ENCODE results near the gene EMP3. TPM values are rescaled to one million over a fixed set of nuclear protein-coding genes. Genes with fewer than 3 reads are reported as not detected.

Gene EMP3
- total and polyA plus RNA-seq, 7 donors = 8.9 to 15.2 (median 13.7) TPM

DNA sequence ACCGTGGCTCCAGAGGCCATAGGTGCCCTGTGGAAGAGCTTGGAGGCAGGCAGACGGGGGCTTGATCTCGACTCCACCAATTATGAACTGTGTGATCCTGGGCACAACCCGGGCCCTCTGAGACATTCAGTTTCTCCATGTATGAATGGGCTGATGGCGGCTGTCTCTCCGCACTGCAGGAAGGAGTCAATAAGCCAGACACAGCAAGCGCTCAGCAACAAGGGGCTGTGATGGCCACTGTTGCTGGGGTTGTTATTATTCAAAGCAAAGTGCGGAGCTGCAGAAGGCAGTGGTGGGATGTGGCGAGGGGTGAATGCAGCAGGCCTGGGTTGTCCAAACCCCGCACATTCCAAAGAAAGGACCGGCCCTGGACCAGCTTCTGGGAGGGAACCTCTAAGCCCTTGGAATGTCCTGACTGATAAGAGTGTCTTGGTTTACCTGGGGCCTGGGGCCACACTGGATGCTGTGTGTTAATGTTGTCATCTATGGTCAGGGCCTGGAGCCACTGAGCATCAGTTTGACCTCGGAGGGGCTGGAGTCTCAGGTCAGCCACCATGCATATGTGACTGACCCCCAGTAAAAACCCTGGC is 30.1 kb downstream of the EMP3 start:
- TF ChIP-seq, protein P1, sequence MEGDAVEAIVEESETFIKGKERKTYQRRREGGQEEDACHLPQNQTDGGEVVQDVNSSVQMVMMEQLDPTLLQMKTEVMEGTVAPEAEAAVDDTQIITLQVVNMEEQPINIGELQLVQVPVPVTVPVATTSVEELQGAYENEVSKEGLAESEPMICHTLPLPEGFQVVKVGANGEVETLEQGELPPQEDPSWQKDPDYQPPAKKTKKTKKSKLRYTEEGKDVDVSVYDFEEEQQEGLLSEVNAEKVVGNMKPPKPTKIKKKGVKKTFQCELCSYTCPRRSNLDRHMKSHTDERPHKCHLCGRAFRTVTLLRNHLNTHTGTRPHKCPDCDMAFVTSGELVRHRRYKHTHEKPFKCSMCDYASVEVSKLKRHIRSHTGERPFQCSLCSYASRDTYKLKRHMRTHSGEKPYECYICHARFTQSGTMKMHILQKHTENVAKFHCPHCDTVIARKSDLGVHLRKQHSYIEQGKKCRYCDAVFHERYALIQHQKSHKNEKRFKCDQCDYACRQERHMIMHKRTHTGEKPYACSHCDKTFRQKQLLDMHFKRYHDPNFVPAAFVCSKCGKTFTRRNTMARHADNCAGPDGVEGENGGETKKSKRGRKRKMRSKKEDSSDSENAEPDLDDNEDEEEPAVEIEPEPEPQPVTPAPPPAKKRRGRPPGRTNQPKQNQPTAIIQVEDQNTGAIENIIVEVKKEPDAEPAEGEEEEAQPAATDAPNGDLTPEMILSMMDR (IDR thresholded peaks at IDR 0.05) = no peak
- Histone ChIP-seq H3K4me3 (no peak overlapping the region), H3K4me1 (no peaks in the 10 kb centered on the region), H3K36me3 (ENCODE audit: insufficient read depth in 1 of 2, low read depth in 1 of 2) (peaks cover 0 to 11% of the 10 kb centered on the region in 2 donors), H3K9me3 (no peaks in the 10 kb centered on the region), H3K27me3 (ENCODE audit: insufficient read depth in 3 of 3, low read length in 2 of 3) (no peaks in the 10 kb centered on the region), H3K27ac (no peak overlapping the region)
- ATAC-seq (no peak), DNase-seq (no peak)
- intact Hi-C loops (cut with DNase I) = no loop called here
- WGBS, 3 donors = 86 to 88% (median 87%) methylated on average over 12 of the region's 12 CpGs

DNA sequence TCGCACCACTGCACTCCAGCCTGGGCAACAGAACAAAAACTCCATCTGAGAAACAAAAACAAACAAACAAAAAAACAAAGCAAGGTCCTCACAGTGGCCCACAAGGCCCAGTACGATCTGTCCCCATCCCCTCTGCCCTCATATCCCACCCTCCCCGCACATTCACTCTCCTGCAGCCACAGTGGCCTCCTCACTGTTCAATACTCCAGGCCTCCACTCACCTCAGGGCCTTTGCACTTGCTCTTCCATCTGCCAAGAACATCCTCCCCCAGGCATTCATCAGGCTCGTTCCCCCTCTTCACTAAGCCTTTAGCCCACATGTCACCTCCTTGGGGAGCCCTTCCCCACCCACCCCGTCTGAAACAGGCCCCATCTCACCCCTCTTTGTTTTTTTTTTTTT is 33.8 kb downstream of the EMP3 start:
- WGBS, 3 donors = 91 to 93% (median 92%) methylated on average over 5 of the region's 5 CpGs

DNA sequence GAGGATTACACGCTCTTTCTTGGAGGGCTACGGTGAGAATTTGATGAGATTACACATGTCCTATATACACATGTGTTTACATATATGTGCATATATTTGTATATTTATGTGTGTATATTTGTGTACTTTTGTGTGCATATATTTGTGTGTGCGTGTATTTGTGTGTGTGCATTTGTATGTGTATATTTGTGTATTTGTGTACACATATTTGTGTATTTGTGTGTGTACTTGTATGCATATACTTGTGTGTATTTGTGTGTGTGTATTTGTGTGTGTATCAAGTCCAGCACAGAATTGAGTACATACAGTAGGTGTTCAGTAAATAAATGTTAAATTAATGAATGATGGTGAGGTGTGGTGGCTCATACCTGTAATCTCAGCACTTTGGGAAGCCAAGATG is 36.6 kb downstream of the EMP3 start:
- H3K4me1 ChIP-seq = peaks cover 4% of the 10 kb centered on the region
- no peak for DNase-seq
- H3K4me3 ChIP-seq = no peak overlapping the region
- no peak for ATAC-seq
- no peaks in the 10 kb centered on the region for H3K27me3 ChIP-seq (ENCODE audit: insufficient read depth in 3 of 3, low read length in 2 of 3)
- 95 to 97% (median 96%) methylated on average over 3 of the region's 3 CpGs for WGBS, 3 donors
- peaks cover 0 to 17% of the 10 kb centered on the region in 2 donors for H3K36me3 ChIP-seq (ENCODE audit: insufficient read depth in 1 of 2, low read depth in 1 of 2)
- intact Hi-C loops (cut with DNase I) = no loop called here
- H3K9me3 ChIP-seq = no peaks in the 10 kb centered on the region
- TF ChIP-seq, protein P1 (IDR thresholded peaks at IDR 0.05) = no peak
- no peak overlapping the region for H3K27ac ChIP-seq

More for the DNA sequence above, 33.8 kb downstream of the EMP3 start:
- DNase-seq (no peak), ATAC-seq (no peak)
- Histone ChIP-seq H3K27ac (no peak overlapping the region), H3K4me1 (no peaks in the 10 kb centered on the region), H3K4me3 (no peak overlapping the region), H3K27me3 (ENCODE audit: insufficient read depth in 3 of 3, low read length in 2 of 3) (no peaks in the 10 kb centered on the region), H3K36me3 (ENCODE audit: insufficient read depth in 1 of 2, low read depth in 1 of 2) (peaks cover 0 to 20% of the 10 kb centered on the region in 2 donors), H3K9me3 (no peaks in the 10 kb centered on the region)
- TF ChIP-seq, protein P1 (IDR thresholded peaks at IDR 0.05) = no peak
- intact Hi-C loops (cut with DNase I) = no loop called here

DNA sequence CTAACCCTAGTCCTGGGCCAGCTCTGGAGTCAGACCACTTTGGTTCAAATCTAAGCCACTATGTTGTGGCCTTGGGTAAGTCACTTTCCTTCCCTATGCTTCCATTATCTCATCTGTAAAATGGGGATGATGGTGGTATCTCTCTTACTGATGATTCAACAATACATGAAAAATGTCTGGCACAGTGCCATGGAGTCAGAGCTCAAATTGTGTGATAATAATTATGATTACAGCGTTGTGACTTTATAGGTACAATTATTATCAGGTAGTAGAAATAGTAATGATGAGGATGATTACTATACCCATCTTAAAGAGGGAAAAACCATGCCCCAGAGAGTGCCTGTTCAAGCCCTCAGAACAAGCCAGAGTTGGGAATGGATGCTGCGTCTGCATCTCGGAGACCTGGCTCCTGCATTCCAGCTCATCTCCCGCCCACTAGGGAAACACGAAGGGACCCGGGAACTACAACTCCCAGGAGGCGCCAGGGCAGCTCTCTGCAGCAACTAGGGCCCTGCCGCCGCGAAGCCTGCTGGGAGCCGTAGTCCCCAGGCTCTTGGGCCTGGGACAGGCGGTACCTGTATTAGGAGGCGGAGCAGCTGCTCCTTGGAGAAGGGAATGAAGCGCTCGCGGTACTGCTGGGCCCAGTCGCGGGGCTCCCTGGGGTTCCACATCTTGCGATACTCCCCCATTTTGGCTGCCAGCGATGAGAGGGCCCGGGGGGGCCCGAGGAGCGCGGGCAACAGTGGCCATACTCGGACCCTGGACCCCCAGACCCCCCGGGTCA is 37.6 kb downstream of the EMP3 start:
- H3K27ac ChIP-seq = peak overlapping the region; percentile 92
- TF ChIP-seq, protein P1 (IDR thresholded peaks at IDR 0.05) = no peak
- H3K4me1 ChIP-seq = peaks cover 4% of the 10 kb centered on the region
- 3 to 4% (median 3%) methylated on average over 26 of the region's 26 CpGs for WGBS, 3 donors
- intact Hi-C loops (cut with DNase I) = no loop called here
- peak; percentile 87 to 92 (median 90) for ATAC-seq
- DNase-seq = peak; percentile 95 to 97
- peak overlapping the region; percentile 80 for H3K4me3 ChIP-seq
- H3K27me3 ChIP-seq (ENCODE audit: insufficient read depth in 3 of 3, low read length in 2 of 3) = no peaks in the 10 kb centered on the region
- H3K9me3 ChIP-seq = no peaks in the 10 kb centered on the region
- peaks cover 0 to 17% of the 10 kb centered on the region in 2 donors for H3K36me3 ChIP-seq (ENCODE audit: insufficient read depth in 1 of 2, low read depth in 1 of 2)

Measured in psoas muscle (tissue), 8 donors.